ENCODE measurements around the gene DNMT3B. TPM values are rescaled to one million over a fixed set of nuclear protein-coding genes. Genes with fewer than 3 reads are reported as not detected.

DNMT3B gene
- total RNA-seq, 4 donors from 2014 or later, result 2.2 to 2.7 (median 2.3) TPM

DNA sequence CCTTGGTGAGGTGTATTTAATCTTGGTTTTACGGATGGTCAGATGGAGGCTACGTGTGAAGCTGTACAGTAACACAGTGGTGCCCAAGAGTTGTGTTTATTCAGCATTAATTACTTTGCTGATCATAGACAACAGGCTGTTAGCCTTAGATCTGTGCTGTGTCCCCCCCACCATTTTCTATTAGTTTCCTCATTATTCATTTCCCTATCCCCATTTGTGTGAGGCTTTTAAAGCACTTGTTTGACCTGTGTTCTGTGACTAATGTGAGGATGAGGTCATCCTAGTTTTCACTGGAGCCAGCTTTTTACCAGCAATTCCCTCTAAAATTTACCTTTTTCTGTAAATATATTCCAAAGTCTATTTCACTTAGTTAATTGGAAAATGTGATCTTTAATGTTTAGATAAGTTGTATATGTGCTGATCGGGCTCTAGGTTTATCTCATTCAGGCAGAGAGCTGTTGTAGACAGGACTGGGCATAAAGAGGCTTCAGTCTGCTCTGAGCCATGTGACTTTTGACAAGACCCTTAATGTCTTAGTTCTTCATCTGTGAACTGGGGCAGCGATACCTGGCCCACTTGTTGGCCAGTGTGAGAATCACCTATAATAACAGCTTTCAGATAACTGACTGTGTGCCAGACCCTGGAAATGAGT lies 66.0 kb downstream of the DNMT3B start:
- Histone ChIP-seq H3K27ac (peak overlapping the region; percentile 19 to 27 (median 22)), H3K4me1 (peaks cover 50 to 64% of the 10 kb centered on the region in 2 donors), H3K9me3 (no peaks in the 10 kb centered on the region), H3K4me3 (replicated peaks in 1 of 3) (no peak overlapping the region), H3K27me3 (no peaks in the 10 kb centered on the region), H3K36me3 (peaks cover 6 to 13% of the 10 kb centered on the region in 2 donors)
- WGBS, 2 donors, result 76 to 81% methylated on average over 4 of the region's 4 CpGs
- DNase-seq, result no peak
- intact Hi-C loops (cut with DNase I), result no loop called here
- no peak for TF ChIP-seq POLR2A (IDR thresholded peaks at IDR 0.05)
- TF ChIP-seq, protein P1, sequence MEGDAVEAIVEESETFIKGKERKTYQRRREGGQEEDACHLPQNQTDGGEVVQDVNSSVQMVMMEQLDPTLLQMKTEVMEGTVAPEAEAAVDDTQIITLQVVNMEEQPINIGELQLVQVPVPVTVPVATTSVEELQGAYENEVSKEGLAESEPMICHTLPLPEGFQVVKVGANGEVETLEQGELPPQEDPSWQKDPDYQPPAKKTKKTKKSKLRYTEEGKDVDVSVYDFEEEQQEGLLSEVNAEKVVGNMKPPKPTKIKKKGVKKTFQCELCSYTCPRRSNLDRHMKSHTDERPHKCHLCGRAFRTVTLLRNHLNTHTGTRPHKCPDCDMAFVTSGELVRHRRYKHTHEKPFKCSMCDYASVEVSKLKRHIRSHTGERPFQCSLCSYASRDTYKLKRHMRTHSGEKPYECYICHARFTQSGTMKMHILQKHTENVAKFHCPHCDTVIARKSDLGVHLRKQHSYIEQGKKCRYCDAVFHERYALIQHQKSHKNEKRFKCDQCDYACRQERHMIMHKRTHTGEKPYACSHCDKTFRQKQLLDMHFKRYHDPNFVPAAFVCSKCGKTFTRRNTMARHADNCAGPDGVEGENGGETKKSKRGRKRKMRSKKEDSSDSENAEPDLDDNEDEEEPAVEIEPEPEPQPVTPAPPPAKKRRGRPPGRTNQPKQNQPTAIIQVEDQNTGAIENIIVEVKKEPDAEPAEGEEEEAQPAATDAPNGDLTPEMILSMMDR (IDR thresholded peaks at IDR 0.05), result no peak

DNA sequence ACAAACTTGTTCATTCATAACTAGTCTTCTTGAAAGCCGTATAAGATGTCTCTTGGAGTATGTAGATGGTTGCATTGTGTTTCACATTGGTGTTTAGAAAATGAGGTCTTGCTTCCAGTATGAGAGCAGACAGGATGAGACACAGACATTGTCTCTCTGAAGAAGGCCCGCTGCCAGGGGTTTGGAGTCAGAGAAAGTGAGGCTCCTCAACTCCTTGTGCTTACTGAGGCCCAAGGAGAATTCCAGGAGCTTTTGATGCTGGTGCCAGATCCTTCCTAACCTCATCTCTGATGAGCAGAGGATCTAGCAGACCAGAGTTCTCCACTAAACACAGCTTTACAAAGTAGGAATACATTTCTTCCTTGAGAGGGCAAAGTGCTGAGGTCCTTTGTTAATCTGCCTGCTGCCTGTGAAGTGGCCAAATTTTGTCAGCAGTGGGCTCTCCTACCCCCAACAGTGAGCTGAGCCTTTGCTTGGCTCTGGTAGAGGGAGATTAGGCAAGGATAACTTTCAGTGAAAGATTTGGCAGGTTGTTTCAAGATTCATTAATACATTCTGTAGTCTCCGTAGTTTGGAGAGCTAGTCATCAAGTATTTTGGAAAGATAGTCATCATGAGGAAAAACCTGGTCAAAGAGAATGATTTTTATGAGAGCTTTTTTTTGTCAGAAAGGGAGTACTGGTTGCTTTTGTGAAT lies 67.3 kb downstream of the DNMT3B start:
- DNase-seq, result no peak
- intact Hi-C loops (cut with DNase I), result no loop called here
- H3K9me3 ChIP-seq, result no peaks in the 10 kb centered on the region
- H3K36me3 ChIP-seq, result peaks cover 6 to 18% of the 10 kb centered on the region in 2 donors
- 62 to 73% methylated on average over 3 of the region's 3 CpGs for WGBS, 2 donors
- peak overlapping the region in 2 of 3 donors; percentile 22 to 37 for H3K27ac ChIP-seq
- no peaks in the 10 kb centered on the region for H3K27me3 ChIP-seq
- H3K4me3 ChIP-seq (replicated peaks in 1 of 3), result no peak overlapping the region
- no peak for TF ChIP-seq POLR2A (IDR thresholded peaks at IDR 0.05)
- TF ChIP-seq, protein P1 (IDR thresholded peaks at IDR 0.05), result no peak
- peaks cover 39 to 51% of the 10 kb centered on the region in 2 donors for H3K4me1 ChIP-seq

DNA sequence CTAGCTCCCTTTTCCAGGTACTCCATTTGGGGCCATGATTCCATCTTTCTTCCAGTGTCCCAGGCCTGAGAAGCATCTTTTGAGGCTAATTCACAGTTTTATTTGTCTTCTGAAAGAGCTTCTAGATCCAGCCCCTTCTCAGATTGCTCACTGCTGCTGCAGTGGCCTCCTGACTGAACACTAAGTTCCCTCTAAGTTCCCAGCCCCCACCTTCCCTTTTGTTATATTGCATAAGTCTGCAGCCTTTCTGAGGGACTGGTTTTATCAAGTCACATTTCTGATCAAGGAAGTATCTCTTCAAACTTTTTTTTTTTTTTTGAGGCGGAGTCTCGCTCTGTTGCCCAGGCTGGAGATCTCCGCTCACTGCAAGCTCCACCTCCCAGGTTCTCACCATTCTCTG lies 68.3 kb downstream of the DNMT3B start:
- Histone ChIP-seq H3K4me3 (replicated peaks in 1 of 3) (no peak overlapping the region), H3K27ac (peak overlapping the region; percentile 19 to 37 (median 22)), H3K9me3 (no peaks in the 10 kb centered on the region), H3K4me1 (peaks cover 30 to 41% of the 10 kb centered on the region in 2 donors), H3K27me3 (no peaks in the 10 kb centered on the region), H3K36me3 (peaks cover 6 to 18% of the 10 kb centered on the region in 2 donors)
- WGBS, 2 donors, result 94 to 97% methylated on average over 3 of the region's 3 CpGs
- DNase-seq, result peak; percentile 42 to 47
- intact Hi-C loops (cut with DNase I), result no loop called here
- no peak for TF ChIP-seq POLR2A (IDR thresholded peaks at IDR 0.05)
- TF ChIP-seq, protein P1 (IDR thresholded peaks at IDR 0.05), result no peak

DNA sequence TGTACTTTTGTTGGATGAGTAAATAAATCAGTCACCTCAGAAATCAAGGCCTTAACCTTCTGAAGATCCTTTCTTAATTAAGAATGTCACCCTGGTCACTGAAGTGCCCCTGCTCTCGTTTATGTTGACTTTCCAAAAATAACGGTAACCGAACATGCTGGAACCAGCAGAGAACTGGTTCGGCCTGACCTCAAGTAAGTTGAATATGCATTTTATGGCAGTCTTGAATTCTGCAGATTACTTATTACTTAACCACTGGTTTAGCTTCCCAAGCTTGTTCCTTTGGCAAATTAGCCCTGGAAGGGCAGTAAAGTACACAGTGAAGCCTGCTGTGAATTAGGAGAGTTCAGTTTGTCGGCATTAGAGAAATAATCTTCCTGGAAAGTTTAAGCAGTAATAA lies 69.8 kb downstream of the DNMT3B start:
- peaks cover 4 to 16% of the 10 kb centered on the region in 2 donors for H3K36me3 ChIP-seq
- 49 to 51% methylated on average over 5 of the region's 5 CpGs for WGBS, 2 donors
- intact Hi-C loops (cut with DNase I), result no loop called here
- DNase-seq, result no peak
- no peaks in the 10 kb centered on the region for H3K27me3 ChIP-seq
- TF ChIP-seq, protein P1 (IDR thresholded peaks at IDR 0.05), result no peak
- peak overlapping the region in 1 of 3 donors; percentile 38 for H3K27ac ChIP-seq
- no peak overlapping the region for H3K4me3 ChIP-seq (replicated peaks in 1 of 3)
- peaks cover 25 to 34% of the 10 kb centered on the region in 2 donors for H3K4me1 ChIP-seq
- no peaks in the 10 kb centered on the region for H3K9me3 ChIP-seq

DNA sequence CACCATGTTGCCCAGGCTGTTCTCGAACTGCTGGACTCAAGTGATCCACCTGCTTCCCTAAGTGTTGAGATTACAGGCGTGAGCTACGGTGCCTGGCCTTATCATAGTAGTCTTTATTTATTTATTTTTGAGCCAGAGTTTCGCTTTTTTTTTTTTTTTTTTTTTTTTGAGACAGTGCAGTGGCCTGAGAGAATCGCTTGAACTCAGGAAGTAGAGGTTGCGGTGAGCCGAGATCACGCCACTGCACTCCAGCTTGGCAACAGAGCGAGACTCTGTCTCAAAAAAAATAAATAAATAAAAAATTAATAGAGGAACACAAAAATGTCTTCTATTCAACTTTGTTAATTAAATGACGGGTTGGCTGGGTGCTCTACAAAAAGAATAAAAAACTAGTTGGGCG lies 70.5 kb downstream of the DNMT3B start:
- Histone ChIP-seq H3K36me3 (peaks cover 9 to 16% of the 10 kb centered on the region in 2 donors), H3K27ac (no peak overlapping the region), H3K4me3 (replicated peaks in 1 of 3) (no peak overlapping the region), H3K27me3 (no peaks in the 10 kb centered on the region), H3K4me1 (peaks cover 25 to 33% of the 10 kb centered on the region in 2 donors), H3K9me3 (no peaks in the 10 kb centered on the region)
- WGBS, 2 donors, result 88 to 89% methylated on average over 11 of the region's 11 CpGs
- intact Hi-C loops (cut with DNase I), result no loop called here
- TF ChIP-seq POLR2A (IDR thresholded peaks at IDR 0.05), result no peak
- TF ChIP-seq, protein P1 (IDR thresholded peaks at IDR 0.05), result no peak
- no peak for DNase-seq

Data from thyroid gland (tissue), 4 donors.